ENCODE measurements around the gene ELP2.

GRCh38 chr18:36183033-36183432, 53.3 kb downstream of the ELP2 start:
- TF ChIP-seq POLR2A (IDR thresholded peaks at IDR 0.05) = no peak
- TF ChIP-seq CTCF (IDR thresholded peaks at IDR 0.05) = no peak
- no peak for TF ChIP-seq POLR2AphosphoS5 (IDR thresholded peaks at IDR 0.05)
